Measurements from ENCODE around the gene ARMC6. TPM values are rescaled to one million over a fixed set of nuclear protein-coding genes. Genes with fewer than 3 reads are reported as not detected.

ARMC6 gene
- total RNA-seq, 1 donor from 2014 or later, result 47.4 TPM

DNA sequence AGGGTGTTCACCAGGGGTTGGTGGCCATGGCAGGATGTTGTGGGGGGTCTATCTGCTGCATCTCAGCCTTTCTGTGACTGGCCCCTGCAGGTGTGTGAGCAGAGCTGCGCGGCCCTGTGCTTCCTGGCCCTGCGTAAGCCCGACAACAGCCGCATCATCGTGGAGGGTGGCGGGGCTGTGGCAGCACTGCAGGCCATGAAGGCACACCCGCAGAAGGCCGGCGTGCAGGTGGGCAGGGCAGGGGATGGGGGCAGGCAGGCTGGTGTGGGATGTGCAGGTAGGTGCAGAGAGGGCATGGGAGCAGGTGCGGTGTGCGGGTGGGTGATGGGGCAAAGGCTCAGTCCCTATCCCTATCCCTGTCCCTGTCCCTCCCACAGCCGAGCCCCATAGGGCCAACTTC lies 22.3 kb downstream of the ARMC6 start:
- DNase-seq, result no peak

DNA sequence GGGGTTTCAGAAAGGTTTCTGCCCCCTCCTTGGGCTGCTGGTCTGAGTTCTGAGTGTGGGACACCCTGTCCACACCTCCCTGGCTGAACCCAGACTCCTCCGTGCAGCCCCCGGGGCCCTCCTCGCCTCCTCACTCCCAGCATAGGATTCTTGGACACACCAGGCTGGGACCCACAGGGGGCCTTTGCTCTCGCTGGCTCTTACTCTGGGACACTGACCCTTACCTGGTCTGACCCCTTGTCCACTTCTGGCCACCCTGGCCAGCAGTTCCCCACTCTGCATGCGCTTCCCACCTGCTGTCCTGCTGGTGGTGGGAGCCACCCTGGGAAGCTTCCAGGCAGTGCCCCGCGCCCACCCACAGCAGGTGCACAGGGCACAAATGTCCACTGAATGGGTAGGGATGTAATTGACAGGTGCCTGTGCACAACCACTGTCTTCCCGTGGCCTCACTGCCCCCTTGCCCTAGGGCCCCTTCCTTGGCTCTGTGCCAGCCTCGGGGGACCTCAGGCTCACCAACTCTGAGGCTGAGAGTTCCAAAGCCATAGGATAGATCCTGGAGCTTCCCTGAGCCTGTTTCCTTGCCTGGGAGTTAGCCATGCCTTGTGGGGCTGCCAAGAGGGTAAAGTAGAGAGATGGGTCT lies 23.4 kb downstream of the ARMC6 start:
- DNase-seq, result no peak

DNA sequence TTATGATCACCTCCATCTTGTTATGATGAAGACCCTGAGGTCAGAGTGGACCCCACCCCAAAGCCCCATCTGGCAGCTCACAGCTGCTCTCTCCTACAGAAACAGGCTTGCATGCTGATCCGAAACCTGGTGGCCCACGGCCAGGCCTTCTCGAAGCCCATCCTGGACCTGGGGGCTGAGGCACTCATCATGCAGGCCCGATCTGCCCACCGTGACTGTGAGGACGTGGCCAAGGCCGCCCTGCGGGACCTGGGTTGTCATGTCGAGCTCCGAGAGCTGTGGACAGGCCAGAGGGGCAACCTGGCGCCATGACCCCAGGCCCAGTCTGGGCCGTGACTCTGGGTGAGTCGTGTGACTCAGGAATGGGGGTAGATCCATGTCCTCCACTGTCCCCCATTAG lies 23.9 kb downstream of the ARMC6 start:
- no peak for DNase-seq

DNA sequence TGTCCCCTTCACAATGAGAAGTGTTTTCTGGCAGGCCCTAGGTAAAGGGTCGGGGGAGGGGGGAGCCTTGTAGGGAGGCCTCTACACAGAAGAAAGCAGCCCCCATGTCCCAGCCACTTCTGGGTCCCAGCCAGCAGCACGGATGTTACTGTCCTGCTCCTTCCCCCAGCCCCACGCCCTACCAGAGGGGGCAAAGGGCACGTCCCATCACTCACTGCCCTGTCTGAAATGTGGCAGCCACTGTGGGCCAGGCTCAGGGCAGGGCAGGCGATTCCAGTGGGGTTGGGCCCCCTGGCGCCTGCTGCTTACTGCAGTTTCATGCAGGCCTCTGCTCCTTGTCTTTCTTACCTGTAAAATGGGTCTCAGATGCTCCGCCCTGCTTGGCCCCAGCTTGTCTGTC lies 24.3 kb downstream of the ARMC6 start:
- DNase-seq, result no peak

DNA sequence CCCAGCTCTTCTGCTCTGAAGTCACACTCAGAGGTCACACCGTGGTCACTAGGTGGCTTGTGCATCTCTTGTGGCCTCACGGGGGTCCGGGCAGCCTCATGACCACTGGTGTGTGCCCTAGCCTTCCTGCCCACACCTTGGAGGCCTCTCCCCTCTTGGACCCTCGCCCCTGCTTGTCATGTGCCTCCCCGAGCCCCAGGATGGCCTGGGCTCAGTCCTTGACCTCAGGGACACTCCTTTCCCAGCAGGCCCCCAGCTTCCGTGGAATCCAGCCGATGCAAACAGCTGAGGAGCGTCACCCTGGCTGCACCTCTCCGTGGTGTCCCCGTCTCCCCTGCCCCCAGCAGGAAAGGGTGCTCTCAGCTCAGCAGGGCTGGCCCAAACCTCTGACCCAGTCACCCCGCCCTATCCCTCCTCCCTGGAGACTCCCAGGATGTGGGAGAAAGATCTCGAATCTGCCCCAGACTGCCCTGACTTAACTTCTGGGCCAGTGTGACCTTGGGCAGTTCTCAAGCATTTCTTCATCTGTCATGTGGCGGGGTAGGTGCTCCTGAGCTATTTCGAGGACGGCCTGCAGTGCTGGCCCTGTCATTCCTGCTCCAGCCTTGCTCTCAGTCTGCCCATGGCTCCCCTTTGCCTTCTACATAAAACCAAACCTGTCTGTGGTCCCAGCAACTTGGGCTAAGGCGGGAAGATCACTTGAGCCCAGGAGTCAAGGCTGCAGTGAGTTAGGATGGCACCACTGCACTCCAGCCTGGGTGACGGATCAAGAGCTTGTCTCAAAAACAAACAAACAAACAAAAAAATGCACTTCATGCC lies 25.8 kb downstream of the ARMC6 start:
- no peak for DNase-seq

DNA sequence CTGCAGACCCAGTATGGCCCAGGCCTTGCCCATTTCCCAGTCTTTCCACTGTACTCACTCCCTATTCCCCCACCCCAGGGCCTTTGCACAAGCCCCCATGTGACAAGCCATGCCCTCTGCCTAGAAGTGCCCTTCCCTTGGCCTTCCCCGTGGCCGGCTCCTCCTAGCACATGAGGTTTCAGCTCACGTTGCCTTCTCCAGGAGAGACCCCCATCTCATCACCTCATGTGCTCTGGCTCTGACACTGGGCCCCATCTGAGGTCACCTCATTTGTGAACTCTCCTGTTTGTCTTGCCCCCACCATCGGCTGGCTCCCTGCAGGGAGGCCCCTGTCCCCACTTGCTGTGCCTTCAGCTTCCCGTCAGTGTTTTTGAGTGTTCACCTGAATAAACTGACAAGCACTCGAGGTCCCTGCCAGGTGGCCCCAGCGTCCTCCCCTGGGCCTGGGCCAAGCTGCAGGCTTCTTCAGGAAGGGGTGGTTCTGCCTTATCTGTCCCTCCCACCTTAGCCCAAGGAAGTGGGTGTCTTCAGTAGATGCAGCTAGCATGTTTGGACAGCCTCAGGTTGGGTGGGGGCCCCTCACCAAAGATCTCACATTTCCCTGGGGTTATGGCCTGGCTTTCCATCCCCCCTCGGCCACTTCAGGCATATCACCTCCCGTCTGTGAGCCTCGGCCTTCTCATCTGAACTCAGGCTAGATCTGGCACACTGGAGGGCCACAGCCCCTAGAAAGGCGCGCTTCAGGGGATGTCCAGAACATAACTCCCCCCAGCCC lies 26.6 kb downstream of the ARMC6 start:
- no peak for DNase-seq

DNA sequence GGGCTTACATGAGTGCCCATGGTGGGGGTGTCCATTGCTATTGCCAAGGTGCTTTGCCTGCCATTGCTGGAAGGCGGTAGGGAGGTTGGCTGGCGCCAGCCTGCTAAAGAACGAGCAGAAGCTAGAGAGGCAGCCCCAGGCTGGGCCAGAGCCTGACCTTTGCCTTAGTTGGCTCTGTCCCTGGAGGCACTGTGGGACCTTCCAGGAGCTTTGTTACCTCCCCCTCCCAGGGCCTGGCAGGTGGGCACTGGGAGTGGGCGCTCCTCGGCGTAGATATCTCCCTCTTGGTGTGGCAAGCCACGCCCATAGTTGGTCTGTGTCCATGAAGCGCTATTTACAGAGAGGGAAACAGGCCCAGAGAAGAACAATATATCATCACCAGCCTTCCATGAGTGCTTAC lies 28.1 kb downstream of the ARMC6 start:
- DNase-seq, result no peak

DNA sequence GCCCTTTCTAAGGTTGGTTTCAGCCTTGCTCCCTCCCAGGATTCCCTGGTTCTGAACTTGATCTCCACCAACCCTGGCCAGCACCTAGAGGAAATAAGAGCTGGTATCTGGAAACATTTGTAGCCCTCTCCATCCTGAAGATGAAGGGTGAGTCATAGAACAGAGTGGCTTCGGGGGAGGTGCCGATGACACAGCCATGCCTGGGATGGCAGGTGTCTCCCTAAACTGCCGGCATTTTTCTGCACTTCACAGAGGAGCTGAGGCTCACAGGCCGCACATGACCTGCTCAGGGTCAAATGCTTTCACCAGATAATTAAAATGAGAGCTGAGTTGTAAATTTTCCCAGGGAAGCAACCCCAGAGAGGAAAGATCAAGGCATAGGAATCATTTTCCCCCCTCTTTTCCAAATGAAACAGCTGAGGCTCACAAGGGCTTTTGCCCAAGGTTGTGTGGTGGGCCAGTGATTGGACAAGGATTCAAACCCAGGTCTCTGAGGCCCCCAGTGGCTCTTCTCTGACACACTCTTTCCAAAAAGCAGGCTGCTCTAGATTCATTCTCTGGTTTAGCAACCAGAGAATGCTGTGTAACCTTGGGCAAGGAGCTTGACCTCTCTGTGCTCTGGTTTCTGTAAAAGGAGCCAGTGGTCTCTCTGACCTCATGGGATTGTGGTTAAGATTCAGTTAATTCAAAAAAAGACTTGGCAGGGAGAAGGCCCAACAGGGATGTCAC lies 29.2 kb downstream of the ARMC6 start:
- no peak for DNase-seq

DNA sequence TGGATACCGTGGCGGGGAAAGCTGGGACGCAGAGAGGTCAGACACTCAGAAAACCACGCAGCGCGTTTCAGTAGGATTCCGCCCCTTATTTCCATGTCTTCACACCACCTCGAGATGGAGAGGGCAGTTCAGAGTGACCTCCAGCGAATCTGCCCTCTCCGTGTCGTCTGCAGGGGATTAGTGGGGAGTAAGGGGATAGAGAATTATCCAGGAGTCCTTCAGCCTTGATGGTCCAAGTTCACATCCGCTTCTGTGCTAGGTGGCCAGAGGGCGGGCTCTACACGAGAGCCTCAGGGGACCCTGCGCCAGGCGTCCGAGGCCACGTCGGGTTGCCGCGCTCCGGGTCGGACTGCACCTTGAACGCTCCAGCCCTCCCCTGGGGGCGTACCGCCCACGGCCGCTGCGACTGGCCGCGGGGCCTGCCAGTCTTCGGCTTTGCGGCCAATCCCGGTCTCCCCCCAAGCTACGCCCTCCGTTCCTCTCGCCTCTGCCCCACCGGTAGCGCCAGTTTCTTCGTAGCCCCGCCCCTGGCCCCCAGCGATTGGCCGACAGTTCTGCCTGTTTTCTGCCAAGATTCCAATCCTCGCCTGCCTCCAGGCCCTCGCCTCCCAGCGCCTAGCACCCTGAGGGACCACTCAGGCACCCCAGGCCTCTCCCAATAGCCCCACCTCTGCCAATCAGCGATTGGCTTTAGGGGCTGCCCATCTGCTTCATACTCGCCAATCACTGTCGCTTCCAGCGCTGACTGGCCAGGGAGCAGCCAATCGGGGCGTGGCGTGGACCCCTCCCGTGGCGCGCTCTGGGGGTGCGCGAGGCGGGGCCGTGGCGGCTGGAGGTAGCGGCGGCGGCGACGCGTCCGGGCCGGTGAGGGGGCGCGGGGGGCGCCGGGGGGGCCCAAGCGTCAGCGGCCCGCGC lies 30.0 kb downstream of the ARMC6 start, which contains the start of gene SLC25A42:
TSS of gene SLC25A42 (plus strand) at position 812 of the 915 bp plus-strand sequence. CDS start 32,131 bp downstream, outside the sequence.
- DNase-seq, result peak; percentile 100

DNA sequence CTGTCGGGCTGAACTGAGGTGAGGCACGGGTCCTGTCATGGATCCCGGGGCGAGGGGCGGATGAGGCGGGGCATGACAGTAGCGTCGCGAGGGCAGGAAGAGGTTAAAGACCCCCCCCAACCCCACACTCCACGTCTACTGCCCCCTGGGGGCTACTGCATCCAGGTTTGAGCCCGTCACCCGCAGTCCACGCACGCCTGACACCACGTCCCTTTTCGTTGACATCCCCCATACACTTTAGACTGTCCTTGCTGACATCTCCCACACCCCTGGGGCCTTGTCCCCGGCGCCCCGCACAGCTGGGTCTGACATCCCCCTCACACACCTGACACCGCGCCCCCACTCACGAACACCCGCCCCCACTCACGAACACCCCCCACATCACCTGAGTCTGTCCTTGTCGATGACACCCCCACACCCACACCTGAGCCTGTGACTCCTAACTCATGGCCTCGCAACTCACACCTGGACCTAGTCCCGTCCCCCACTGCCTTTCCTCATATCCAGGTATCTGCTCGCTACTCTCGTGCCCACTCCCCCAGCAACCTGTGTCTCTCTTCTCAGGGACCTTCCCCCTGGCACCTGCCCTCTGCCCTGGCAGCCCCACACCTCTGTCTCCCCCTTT lies 30.8 kb downstream of the ARMC6 start:
- DNase-seq, result no peak

DNA sequence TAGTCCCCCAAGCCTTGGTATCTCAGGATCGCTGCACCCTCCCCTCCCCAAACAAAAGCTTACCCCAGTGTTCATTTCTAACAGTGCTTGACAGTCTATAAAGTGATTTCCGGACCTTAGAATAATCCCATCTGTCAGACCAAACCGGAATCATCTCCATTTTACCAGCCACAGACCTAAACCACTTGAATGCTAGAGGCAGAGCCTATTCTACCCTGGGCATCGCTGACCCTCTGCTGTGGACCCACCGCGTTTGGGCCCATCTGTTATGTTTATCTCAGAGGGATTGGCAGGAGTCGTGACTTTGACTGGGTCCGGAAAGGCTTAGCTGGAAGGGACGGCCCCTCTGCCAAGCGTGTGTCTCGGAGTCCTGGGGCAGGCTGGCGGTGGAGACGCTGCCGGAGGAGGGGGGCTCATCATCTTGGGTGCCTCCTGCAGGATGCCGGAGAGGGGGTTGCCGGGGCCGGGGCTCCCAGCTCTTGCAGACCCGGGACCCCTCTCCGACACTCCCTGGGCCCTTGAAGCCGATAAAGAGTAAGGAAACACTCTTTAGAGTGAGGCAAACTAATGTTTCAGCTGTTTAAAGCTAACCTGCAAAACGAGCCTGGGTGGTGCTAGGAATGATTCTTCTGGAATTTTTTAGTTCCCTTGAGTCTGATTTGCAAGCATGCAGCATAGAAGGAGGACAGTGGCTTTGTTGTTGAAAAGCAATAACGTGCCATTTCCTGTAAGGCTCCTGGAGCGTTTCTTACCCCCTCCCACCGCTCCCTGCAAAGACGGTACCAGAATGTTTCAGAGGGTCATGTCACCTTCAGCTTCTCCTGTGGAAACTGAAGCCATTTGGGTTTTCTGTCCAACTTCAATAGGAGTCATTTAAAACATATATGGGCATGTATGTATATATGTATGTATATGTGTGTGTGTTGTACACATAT lies 31.7 kb downstream of the ARMC6 start:
- no peak for DNase-seq

DNA sequence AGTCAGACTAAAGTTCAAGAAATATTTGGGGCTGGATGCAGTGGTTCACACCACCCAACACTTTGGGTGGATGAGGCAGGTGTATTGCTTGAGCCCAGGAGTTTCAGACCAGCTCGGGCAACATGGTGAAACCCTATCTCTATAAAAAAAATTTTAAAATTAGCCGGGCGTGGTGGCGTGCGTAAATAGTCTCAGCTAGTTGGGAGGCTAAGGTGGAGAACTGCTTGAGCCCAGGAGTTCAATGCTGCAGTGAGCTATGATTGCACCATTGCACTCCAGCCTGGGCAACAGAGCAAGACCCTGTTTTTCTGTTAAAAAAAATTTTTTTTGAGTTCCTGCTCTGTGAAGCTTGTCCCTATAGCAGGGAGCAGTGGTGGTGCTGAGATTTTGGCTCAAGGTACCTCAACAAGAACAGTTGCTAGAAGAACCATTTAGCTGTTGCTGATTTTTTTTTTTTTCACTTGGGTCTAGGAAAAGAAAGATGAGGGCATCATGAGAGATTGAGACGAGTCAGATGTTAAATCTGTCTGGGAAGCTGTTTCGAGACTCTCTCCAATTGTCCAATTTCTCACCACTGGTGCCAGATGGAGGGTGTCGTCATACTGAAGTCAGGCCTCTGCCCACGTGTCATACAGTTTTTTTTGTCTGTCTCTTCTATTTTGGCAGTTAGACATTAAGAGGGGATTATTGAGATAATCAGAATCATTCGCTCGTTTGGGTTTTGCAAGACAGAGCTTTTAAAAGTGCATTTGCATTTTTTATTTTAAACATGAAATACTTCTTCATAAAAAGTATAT lies 34.1 kb downstream of the ARMC6 start:
- no peak for DNase-seq

DNA sequence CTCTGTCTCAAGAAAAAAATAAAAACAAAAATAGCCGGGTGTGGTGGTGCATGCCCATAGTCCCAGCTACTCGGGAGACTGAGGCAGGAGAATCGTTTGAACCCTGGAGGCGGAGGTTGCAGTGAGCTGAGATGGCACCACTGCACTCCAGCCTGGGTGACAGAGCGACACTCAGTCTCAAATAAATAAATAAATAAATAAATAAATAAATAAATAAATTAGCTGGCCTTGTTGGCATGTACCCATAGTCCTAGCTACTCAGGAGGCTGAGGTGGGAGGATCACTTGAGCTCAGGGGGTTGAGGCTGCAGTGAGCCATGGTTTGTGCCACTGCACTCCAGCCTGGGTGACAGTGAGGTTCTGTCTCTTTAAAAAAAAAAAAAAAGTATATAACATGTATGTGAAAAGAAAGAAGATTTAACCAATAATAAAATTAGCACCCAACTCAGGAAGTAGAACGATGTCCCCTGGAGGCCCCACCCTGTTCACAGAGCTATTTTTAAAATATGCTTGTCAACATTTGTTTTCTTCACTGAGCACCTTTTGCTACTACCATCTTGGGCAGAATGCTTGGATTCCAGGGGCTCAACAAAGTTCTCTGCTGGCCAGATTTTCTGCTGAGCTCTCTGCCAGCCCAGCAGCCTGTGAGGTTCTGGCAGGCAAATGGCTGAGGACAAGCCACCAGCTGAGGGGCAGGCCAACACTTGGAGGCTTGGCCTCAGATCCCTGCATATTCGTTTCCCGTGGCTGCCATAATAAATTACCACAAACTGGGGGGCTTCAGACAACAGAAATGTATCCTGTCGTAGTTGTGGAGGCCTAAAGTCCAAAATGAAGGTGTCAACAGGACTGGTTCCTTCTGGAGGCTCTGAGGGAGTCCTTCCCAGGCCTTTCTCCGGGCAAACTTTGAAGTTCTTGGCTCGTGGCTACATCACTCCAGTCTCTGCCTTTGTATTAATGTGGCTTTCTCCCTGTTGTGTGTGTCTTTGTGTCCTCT lies 35.6 kb downstream of the ARMC6 start:
- no peak for DNase-seq

DNA sequence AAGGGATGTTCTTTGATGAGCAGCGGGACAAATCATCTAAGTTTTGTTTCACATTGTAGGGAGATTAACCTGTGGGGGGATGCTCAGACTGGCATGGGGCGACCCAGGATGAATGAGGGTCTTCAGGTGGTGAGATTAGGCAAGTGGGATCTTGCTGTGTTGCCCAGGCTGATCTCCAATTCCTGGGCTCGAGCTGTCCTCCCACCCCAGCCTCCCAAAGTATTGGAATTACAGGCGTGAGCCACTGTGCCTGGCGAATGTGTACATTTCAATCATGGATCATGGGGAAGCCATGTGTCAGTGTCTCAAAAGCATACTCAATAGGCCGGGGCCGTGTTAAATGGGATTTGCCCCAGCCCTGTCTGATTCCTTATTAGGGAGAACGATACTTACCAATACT lies 38.5 kb downstream of the ARMC6 start:
- no peak for DNase-seq

DNA sequence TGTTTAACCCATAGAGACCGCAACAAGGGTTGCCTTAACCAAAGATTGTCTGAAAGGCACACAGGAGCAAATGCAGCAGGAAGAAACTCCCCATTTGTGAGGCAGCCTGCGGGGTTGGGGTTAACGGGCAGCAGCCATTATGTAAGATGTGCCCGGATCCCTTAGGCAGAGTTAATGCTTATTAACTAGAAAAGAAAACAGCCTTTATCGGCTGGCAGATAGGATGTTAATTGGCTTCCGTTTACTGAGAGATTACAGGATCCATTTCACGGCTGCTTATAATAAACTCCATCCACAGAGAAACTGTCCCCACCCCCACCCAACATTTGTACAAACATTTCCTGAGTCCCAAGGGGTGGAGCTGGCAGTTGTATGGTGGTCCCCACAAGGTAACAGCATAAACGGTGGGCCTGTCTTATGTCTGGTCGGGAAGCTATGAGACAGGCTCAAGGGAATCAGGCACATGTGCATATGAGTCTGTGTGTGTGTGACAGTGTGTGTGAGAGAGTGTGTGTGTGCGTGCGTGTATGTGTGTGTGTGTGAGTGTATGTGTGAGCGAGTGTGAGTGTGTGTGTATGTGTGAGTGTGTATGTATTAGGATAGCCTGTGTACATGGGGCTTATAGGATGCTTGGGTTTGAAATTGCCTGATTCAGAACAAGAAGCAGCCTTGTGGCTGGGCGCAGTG lies 40.9 kb downstream of the ARMC6 start:
- DNase-seq, result no peak

DNA sequence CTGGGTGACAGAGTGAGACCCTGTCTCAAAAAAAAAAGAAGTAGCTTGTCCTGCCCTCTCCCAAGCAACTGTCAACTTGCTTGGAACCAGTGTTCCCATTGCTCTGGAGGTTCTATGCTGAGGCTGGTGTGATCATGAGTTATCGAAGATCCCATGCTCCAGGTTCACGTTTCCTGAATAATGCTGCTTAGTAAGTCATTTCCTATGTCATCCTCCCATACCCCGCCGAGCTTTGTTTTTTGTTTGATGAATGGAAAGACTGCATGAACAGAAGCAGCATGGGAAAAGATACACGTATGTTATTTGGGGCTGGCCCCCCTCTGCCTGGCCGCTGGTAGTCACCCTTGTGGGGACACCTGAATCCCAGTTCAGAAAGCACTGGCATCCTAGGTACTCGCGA lies 41.7 kb downstream of the ARMC6 start:
- no peak for DNase-seq

DNA sequence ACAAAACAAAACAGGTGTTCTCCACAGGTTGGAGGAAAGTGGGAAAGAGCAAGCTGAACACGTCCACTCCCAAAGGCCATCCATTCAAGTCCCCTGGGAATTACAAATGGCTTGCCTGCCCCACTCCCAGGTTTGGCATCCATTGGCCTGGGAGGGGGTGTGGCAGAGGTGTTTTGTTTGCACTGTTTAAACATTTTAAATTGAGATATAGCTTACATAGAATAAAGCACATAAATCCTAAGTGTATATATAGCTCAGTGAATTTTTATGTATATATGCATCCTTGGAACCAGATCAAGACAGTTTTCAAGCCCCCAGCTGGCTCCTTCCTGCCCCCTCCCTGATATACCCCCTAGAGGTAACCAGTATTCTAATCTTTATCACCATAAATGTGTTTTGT lies 43.1 kb downstream of the ARMC6 start:
- DNase-seq, result no peak

Data from occipital lobe (tissue), 2 donors.